ENCODE results near the gene CAV3.
A peak's percentile ranks its signal among the peaks of the same experiment; 100 is the strongest.
"Not testable (repeated sequence)": the region's sequence is repeated elsewhere in the genome, so short reads cannot be mapped to it uniquely, and the experiment has no call there.

Gene CAV3

DNA sequence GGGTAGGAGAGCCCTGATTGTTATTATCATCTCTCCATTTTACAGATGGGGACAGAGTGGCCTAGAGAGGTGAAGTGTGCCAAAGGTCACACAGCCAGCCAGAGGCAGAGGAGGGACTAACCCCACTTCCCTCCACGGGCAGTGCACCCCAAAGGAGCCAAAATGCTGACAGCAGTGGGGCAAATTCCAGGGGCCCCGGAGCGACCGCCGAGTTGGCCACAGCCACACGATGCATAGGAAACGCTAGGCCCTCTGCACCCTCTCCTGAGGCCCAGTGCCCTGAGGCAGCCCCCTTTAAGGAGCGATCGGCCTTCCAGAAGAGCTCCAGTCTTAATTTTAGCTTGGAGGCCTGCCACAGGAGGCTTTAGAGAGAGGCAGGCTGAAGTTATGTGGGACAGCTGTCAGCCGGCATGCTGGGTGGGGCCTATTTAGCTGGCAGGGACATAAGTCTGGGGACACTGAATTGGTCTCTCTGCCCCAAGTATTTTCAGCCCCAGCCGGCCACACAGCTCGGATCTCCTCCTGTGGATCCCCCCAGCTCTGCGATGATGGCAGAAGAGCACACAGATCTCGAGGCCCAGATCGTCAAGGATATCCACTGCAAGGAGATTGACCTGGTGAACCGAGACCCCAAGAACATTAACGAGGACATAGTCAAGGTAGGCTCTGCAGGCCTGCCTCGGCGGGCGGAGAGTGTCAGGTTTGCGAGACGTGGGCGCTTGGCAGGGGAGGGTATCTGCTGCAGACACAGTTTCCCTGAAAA is at the start of gene CAV3:
CAV3 (plus strand) TSS at position 471 of the 763 bp plus-strand sequence; CDS start at position 546, 75 bp downstream.
- in situ Hi-C loops (cut with MboI; ENCODE audit: low pct_unique_long_range_greater_than_20kb, low sequenced_read_pairs): no loop called here
- DNase-seq: no peak

DNA sequence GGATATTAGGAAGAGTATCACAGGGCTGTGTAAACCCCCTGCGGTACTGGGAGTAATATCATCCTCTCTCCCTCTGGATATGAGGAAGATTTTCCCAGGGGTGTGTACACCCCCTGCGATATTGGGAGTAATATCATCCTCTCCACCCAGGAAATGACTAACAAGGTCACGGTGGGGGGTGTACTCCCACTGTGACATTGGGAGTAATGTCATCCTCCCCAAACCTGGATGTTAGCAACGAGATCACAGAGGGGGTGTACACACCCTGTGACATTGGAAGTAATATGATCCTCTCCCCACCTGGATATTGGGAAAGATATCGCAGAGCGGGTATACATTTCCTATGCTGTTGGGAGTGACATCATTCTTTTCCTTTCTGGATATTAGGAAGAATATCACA is 48.6 kb upstream of the CAV3 start:
- in situ Hi-C loops (cut with MboI; ENCODE audit: low pct_unique_long_range_greater_than_20kb, low sequenced_read_pairs); DNase-seq: not testable (repeated sequence)

DNA sequence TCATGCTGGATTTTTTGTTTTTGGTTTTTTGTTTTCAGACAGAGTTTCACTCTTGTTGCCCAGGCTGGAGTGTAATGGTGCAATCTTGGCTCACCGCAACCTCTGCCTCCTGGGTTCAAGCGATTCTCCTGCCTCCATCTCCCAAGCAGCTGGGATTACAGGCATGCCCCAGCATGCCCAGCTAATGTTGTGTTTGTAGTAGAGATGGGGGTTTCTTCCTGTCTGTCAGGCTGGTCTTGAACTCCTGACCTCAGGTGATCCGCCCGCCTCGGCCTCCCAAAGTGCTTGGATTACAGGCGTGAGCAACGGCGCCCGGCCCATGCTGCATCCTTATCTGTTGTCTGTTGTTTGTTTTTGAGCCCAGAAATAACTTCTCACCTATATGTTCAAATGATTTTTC is 42.3 kb upstream of the CAV3 start:
- DNase-seq; in situ Hi-C loops (cut with MboI; ENCODE audit: low pct_unique_long_range_greater_than_20kb, low sequenced_read_pairs): not testable (repeated sequence)

DNA sequence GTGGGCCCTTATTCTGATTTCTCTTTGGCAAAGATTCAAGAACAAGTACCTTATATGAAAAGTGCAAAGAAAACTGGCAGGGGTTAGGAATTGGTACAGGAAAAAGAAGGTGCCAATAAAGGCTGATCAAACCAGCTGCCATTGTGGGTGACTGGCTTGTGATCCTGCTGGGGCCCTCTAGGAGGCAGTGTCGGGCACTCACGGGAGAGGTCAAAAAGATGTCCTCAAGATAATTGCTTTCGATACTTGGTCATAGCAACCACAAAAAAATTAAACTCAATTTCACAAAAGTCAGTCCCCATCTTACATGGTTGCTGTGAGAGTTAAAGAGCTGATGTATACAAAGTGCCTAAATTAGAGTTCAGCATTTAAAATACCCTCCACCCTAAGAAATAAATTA is 31.0 kb upstream of the CAV3 start:
- in situ Hi-C loops (cut with MboI; ENCODE audit: low pct_unique_long_range_greater_than_20kb, low sequenced_read_pairs): no loop called here
- DNase-seq: peak; percentile 8

DNA sequence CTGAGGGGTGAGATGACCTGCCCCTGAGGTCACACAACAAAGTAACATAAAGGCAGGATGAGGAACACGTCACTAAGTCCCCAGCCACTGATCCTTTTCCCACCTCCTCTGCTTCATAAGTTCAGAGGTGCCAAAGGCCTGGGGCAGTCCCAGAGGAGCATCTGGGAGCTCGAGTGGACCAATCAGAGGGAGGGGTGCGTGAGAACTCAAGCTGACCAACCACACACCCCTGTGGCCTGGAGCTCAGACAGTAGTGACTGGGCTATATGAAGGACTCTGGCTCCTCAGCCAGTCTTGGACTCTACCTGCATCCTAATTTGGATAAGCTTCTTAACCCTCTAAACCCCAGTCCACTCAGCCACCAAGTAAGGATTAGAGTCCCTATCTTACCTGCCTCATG is 28.0 kb upstream of the CAV3 start:
- no peak for DNase-seq
- in situ Hi-C loops (cut with MboI; ENCODE audit: low pct_unique_long_range_greater_than_20kb, low sequenced_read_pairs): no loop called here

DNA sequence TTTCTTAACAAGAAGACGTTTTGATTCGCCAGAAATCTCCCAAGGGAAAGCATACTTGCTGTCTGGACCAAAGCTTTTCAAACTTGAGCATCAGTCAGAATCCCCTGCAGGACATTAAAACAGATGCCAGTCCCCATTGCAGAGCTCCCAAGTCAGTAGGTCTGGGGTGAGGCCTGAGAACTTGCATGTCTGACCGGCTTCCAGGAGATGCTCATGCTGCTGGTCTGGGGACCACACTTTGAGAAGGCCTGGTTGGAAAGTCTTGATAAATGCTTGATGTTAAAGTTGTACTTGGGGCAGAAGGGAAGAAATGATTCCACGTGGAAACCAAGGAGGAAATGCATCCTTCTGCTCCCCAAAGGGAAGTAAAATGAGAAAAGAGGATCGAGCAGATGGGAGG is 24.3 kb upstream of the CAV3 start:
- in situ Hi-C loops (cut with MboI; ENCODE audit: low pct_unique_long_range_greater_than_20kb, low sequenced_read_pairs): no loop called here
- no peak for DNase-seq

DNA sequence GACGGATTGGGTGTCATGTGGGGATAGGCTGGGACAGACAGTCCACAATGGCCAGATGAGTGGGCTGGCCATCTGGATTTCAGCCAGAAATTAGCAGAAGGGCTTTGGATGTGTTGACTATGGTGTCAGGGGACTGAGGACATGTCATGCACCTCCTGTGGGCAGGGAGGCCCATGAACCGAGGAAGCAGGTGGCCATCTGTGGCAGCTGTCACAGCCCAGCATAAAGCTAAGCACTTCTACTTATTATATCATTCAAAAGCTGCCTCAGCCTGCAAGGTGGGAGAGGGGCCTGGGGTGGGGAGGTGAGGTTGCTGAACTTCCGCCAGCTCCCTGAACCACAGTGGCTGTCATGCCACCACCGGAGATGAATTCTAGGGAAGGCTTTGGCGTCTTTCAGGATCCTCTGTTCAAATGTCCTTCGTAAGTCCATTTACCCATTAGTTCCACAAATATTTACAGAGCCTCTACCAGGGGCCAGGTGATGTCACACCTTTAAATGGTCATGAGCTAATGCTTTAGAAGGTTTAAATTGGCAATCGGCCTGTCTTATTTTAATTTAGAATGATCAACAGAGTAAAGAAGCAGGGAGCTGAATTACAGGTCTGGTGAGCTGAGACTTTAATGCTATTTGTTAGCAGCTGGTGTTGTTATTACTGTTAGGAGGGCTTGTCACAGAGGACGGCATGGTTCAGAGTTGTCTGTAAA is 23.6 kb upstream of the CAV3 start:
- in situ Hi-C loops (cut with MboI; ENCODE audit: low pct_unique_long_range_greater_than_20kb, low sequenced_read_pairs): no loop called here
- DNase-seq: no peak

DNA sequence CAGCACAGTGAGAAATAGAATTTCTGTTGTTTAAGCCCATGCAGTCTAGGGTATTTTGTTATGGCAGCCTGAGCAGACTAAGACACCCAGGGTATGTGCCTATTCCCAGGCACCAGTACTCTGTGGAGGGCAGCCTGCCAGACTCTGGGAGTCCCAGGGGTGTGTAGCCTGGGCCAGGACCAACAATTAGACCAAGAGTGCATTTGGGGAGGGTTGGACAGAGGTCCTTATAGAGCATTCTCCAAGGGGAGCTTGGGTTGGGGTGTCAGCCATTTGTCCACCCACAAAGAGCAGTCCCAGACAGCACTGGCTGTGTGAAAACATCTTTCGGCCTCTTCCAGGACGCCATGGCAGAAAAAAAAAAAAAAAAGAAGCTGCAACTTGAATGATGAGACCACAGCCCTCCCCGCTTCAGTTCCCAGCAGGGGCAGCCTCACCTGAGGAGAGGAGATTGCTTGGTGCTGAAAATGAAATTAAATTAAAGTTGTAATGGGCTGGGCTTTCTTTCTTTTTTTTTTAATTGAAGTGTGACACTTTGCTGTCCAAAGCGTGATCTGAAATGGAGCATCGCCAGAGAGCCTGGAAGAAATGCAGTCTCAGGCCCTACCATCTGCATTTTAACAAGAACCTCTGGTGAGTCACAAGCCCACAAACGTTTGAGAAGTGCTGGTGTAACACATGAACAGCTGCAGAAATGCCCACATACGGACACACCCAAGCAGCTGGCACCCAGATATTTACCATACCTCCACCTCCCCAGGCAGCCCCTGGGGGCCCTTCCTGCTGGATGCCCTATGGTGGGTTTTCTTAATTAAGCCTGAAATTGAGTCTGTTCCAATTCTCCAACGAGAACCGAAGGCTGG is 21.3 kb upstream of the CAV3 start:
- no peak for DNase-seq
- in situ Hi-C loops (cut with MboI; ENCODE audit: low pct_unique_long_range_greater_than_20kb, low sequenced_read_pairs): no loop called here

DNA sequence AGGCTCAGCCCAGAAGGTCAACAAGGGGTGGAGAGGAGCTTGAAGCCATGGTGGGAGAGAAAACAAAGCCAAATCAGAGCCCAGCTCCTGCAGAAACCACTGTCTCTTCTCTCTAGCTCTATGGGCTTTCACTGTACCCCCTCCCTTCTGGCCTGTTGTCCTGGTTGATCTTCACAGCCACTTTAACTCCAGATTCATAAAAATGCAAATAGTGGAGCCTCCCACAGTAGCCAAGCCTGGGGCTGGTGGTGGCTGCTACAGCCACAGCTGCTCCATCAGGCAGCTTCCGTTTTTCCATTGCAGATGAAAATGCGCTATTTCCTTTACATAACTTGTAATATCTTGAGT is 20.7 kb upstream of the CAV3 start:
- in situ Hi-C loops (cut with MboI; ENCODE audit: low pct_unique_long_range_greater_than_20kb, low sequenced_read_pairs): no loop called here
- no peak for DNase-seq

DNA sequence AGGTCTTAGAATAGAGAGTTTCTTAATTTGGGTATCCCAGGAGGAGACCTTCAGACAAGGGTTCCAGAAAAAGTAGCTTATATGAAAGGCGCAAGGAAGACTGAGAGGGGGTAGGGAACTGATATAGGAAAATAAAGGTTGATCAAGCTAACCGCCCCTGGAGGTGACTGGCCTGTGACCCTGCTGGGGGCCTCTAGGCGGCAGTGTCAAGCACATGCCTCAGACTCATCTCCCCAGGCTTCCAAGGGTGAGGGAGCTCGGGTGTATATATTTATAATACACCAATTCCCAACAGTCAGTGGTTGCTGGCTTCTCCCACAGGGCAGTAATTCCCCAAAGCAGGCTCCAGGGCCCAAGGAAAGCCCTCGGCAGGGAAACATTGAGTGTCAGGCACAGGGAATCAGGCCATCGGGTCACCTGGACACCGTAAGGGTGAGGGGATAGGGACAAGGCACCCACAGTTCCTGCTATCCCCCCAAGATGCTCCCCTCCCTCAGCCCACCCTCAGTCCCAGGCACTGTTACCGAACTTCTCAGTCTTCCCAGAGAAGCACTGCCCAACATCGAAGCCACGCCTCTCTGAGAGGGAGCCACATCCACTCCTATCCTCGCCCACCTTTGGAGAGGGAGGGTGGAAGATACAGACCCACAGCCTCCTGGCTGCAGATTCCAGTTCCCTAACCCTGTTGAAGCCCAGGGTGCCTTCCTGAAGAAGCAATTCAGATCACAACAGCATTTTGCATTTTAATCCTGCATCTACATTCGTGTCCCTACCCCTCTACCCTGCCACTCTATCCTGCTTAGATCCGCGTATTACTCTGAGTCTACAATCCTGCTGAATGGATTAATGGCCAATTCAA is 19.5 kb upstream of the CAV3 start:
- in situ Hi-C loops (cut with MboI; ENCODE audit: low pct_unique_long_range_greater_than_20kb, low sequenced_read_pairs): no loop called here
- no peak for DNase-seq

DNA sequence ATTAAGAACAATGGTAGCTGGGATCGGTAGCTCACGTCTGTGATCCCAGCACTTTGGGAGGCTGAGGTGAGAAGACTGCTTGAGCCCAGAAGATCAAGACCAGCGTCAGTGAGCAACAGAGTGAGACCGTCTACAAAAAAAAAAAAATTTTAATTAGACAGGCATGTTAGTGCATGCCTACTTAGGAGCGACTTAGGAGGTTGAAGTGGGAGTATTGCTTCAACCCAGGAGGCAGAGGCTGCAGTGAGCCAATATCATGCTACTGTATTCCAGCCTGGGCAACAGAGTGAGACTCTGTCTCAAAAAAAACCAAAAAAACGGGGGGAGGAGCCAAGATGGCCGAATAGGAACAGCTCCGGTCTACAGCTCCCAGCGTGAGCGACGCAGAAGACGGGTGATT is 17.8 kb upstream of the CAV3 start:
- DNase-seq; in situ Hi-C loops (cut with MboI; ENCODE audit: low pct_unique_long_range_greater_than_20kb, low sequenced_read_pairs): not testable (repeated sequence)

DNA sequence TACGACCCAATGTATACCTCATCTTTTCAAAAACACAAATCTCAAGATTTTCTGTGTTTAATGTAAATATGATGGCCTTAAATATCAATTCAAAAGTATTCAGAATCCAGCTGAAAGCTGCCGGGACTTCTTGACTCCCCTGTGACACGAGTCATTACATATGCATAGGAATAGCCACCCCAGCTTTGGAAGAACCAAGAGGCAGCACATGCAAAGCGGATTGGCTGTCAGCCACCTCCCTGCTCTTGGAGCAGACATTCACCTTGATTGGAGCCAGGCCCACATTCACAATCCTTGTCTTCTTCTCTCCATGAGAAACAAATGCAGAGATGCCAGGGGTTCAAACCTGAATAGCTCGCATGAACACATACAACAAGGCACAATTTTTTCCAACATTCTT is 10.8 kb upstream of the CAV3 start:
- no peak for DNase-seq
- in situ Hi-C loops (cut with MboI; ENCODE audit: low pct_unique_long_range_greater_than_20kb, low sequenced_read_pairs): no loop called here

DNA sequence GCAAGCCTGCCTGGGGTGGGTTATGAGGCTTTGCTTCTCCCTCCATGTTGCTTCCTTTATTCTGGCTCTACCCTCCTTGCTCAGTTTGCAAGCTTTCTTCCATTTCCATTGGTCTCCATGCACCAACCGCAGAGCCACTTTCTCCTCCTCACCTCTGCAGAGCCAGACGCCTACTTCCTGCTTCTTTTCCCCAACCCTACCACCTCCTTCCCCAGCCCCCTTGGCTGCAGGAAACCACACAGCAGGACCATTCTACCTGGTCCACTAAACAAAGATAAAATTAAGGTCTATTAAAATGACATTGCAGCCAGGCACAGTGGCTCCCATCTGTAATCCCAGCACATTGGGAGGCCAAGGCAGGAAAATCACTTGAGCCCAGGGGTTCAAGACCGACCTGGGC is 10.0 kb upstream of the CAV3 start:
- DNase-seq: no peak
- in situ Hi-C loops (cut with MboI; ENCODE audit: low pct_unique_long_range_greater_than_20kb, low sequenced_read_pairs): no loop called here

DNA sequence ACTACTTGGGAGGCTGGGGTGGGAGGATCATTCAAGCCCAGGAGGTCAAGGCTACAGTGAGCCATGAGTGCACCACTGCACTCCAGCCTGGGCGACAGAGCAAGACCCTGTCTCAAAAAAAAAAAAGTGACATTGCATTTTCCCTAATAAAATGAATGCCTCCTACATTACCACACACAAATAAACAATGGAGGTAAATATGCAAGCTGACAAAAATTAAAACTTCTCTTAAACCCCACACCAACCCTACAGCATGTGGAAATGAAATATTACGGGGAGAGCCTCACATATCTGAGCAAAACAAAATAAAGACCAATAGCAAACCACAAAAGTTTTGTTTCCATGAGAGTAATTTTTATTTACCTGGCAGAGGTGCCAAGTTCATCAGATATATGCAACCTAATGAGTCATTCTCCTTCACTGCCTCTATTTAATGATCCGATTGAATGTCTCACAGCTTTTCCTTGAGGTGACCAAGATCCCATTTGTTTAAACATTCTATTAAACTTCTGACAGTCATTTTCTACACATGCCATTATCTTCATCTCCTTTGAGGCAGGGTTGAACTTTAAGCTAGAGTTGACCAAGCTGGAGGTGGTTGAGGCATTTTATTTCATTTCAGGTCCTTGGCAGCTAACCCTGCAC is 9.4 kb upstream of the CAV3 start:
- in situ Hi-C loops (cut with MboI; ENCODE audit: low pct_unique_long_range_greater_than_20kb, low sequenced_read_pairs): no loop called here
- no peak for DNase-seq

DNA sequence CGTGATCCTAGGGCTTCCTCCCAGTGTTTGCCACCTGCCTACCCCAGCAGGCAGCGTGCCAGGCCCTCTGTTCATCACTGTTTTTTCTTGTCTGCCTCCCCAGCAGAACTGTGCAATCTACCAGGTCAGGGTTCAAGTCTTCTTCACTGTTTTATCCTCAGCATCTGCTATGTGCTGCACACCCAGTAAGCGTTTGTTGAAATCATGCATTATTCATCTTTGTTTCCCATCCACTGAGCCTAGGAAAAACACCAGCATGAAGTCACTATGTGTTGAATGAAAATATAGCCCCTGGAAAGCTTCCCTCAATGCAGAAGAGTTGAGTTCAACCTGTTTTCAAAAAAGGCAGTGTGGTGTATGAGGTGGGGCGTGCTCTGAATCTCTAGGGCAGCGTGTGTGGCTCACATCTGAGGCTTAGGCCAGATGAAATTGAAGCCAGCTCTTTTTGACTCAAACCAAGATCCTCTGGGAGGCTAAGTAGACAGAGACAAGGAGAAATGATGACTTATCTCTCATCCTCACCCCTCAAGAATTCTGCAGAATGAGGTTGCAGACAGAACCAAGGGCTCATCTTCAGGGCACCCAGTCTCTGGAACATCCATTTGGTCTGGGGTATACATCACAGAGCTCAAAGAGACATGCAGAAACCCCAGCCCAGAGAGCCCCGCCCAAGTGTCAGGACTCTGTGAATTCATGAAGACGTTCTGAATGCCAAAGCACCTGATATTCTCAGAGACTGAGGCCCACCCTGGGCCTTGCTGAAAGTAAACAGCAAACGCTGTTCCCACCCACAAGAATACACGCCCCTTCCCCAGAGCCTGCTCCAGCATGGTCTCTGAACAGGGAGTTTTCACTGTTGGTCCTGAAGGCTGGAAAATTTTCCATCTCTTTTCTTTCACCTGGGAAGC is 5.7 kb upstream of the CAV3 start:
- DNase-seq: no peak
- in situ Hi-C loops (cut with MboI; ENCODE audit: low pct_unique_long_range_greater_than_20kb, low sequenced_read_pairs): no loop called here

DNA sequence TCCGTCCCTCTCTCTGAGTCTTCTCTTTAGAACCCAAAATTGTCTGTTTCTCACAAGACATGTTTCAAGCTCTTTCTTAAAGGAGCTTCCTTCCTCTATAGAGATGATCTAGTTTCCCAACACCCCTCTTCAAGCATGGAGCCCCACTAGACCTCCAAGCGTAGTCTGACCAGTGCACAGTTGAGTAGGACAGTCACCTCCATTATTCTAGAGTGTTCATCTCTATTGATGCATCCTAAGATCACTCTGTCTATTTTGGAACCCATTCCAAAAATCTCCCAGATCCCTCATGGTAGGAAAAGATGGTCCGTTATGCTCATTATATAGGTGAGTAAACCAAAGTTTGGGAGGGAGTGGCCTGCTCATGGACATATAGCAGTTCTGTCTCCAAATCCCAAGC is 4.1 kb upstream of the CAV3 start:
- DNase-seq: no peak
- in situ Hi-C loops (cut with MboI; ENCODE audit: low pct_unique_long_range_greater_than_20kb, low sequenced_read_pairs): no loop called here

DNA sequence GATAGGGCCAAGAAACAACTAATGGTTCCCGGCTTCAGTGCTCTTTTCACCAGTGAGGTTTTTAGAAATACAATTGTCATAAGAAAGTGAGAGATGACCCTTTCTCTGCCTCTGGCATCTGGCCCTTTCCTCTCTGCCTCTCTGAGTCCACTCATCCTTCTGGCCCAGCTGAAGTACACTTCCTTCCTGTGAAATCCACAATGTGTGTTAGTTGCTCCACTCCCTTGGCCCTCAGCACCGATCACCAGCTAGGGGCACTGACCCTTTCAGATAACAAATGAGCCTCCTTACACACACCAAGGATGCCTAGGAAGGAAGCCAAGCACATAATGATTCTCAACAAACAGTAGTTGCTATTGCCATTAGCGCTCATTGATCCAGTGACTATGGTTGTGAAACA is 2.9 kb upstream of the CAV3 start:
- in situ Hi-C loops (cut with MboI; ENCODE audit: low pct_unique_long_range_greater_than_20kb, low sequenced_read_pairs): no loop called here
- no peak for DNase-seq

DNA sequence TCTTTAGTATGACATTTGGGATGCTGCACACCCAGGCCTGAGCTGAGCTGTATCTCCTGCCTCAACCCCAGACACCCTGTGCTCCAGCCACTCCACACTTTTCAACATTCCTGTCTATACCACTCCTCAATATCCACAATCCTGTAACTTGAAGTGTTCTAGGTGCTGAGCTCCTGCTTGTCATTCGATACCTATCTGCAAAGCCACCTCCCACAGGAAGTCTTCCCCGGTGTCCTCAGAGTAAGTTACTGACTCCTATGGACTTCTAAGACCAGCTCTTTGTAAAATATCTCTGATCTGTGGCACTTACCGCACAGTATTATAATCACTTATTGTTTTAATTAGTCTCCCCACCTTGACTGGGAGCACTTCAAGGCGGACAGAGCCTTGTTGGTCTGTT is 1.2 kb upstream of the CAV3 start:
- in situ Hi-C loops (cut with MboI; ENCODE audit: low pct_unique_long_range_greater_than_20kb, low sequenced_read_pairs): no loop called here
- no peak for DNase-seq
